GM18499 (cell line): ENCODE results near the gene MAP1LC3A.

ENCODE experiments used
- ATAC-seq: cut with Tn5 transposase; IDR thresholded peaks from one replicate; pipeline ENCODE4 v1.9.1; 2021; ENCODE audit warnings: moderate number of reproducible peaks; ENCODE audit not compliant: insufficient read depth, unreplicated experiment

Gene MAP1LC3A

DNA sequence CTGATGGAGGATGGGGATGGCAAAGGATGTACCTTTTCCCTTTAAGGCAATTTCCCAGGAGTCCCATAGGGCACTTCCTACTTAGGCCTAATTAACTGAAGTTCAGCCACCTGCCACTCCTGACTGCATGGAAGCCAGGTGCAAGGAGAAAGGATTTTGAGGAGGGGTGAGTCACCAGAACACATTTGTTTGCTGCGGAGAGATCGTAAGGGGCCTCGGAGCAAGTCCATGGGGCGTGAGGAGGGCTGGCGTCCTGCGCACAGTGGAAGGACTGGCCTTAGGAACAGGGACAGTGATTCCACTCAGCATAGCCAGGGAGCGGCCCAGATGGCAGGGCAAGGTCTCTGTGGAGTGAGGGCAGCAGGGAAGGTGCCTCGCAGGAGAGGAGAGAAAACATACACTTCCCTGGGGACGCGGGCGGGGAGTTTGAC is 11.8 kb upstream of the MAP1LC3A start:
- ATAC-seq, result no peak

GRCh38 chr20:34547844-34548613 is 10.5 kb upstream of the MAP1LC3A start:
- ATAC-seq, result no peak

DNA sequence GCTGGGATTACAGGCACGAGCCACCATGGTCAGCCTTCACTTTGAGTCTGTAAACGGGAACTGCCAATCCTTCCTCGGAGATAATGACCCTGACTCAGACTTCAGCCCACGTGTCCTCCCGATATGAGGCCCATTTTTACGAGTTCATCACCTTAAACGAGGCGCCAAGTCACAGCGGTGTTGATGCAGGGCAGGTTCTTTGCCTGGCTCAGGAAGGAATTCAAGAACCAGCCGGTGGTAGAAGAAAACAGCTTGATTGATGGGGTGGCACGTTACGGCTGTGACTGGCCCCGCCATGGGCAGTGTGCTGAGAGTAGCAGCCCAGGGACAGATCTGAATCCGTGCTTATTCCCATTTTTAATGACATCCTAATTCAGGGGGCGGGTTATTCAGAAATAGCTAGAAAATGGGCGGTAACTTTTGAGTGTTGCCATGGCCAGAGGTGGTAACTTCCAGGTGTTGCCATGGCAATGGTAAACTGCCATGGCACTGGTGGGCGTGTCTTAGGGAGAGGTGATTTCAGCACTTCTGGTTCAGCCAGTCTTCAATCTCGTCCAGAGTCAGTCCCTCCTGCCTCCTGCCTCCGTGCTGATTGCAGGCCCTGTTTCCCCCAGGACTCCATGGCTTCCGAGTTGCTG is 9.1 kb upstream of the MAP1LC3A start:
- no peak for ATAC-seq

GRCh38 chr20:34549929-34550305 is 8.6 kb upstream of the MAP1LC3A start:
- no peak for ATAC-seq

GRCh38 chr20:34552569-34552968 is 5.9 kb upstream of the MAP1LC3A start:
- ATAC-seq, result no peak

- ATAC-seq, result no peak
These were observed 5.1 kb upstream of the MAP1LC3A start for GRCh38 chr20:34553366-34553867.

GRCh38 chr20:34557936-34558319 is 590 bp upstream of the MAP1LC3A start:
- ATAC-seq, result no peak

DNA sequence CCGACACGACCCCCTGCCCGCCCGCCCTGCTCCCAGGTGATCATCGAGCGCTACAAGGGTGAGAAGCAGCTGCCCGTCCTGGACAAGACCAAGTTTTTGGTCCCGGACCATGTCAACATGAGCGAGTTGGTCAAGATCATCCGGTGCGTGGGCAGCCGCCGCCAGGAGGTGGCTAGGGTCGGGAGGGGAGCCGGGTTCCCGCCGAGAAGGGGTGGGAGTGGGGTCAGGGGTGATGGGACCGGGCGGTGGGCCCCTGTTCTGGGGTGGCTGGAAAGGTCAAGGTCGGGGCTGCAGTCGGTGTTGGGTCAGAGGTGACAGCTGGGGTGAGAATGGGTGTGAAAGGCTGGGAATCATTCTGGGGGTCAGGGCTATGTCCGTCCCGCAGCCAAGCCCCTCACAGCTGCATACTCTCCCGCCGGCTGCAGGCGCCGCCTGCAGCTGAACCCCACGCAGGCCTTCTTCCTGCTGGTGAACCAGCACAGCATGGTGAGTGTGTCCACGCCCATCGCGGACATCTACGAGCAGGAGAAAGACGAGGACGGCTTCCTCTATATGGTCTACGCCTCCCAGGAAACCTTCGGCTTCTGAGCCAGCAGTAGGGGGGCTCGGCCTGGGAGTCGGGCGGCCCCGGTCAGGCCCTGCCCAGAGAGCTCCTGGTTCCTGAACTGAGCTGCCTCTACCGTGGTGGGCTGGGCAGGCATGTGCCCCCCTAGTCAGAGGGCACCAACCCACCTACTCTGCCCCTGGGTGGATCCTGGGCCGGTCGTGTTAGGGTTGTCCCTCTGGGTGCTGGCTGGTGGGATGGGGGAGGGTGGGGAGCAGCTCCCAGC is 1.0 kb downstream of the MAP1LC3A start:
- no peak for ATAC-seq

DNA sequence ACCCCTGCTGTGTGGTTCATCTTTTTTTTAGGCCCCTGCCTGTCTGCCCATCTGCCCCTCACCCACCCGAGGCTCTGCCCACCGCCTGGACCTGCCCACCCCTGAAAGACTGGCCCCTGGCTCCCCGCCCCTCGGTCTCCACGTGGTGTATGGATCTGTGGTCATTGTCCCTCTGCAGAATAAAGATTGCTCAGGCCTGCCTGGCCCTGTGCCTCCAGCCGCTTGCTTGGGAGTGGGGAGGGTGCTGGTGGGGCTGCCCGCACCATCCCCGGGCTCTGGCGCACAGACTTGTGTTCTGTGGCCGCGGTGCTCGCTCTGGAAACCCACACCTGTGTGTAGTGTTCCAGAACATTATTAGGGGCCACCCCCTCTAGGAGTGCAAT is 1.6 kb downstream of the MAP1LC3A start:
- no peak for ATAC-seq

GRCh38 chr20:34560614-34561013 is 2.1 kb downstream of the MAP1LC3A start:
- ATAC-seq, result no peak

- ATAC-seq, result no peak
These were observed 3.1 kb downstream of the MAP1LC3A start for GRCh38 chr20:34561661-34562060.

GRCh38 chr20:34562641-34563040 is 4.1 kb downstream of the MAP1LC3A start:
- ATAC-seq, result no peak

GRCh38 chr20:34564833-34565232 is 6.3 kb downstream of the MAP1LC3A start:
- ATAC-seq, result no peak

DNA sequence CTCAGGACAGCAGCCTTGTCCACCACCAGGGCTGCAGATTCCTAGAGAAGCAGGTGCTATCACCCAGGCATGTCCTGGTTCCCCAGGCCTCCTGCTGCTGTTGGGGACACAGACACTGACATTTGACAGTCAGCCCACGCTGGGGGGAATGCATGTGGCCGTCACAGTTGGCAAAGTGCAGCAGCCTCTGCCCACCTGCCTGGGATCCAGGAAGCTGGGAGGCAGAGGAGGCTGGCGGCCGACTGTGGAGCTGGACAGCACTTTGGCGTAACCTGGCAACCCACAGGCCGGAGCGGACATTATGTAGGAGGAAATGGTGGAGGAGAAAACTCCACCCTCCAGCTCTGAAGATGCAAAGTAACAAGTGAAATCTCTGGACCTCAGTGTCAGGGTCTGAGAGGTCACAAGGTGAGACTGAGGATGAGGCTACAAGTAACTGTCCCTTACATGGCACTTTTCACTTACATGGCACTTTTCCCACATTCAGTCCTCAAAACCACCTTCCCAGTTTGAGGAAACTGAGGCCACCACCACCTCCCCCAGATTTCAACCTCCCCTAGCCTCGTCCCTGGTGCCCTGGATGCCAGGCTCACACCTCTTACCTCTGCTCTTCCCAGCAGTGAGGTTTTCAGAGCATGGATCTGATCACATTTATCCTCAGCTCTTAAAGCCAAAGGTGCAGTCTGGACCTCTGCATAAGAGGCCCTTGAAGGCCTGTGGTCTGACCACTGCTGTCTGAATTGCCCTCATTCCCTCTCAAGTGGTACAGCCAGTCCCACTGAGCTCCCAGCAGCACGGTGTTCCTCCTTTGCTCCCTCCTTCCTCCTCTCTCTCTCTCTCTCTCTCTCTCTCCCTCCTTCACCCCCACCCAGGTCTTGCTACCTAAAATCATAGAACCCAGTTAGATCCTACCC is 8.7 kb downstream of the MAP1LC3A start:
- ATAC-seq, result no peak

GRCh38 chr20:34567892-34568865 is 9.7 kb downstream of the MAP1LC3A start:
- no peak for ATAC-seq

GRCh38 chr20:34569598-34569997 is 11.1 kb downstream of the MAP1LC3A start:
- ATAC-seq, result no peak

GRCh38 chr20:34570859-34571306 is 12.4 kb downstream of the MAP1LC3A start:
- ATAC-seq, result no peak

GRCh38 chr20:34571753-34572152 is 13.2 kb downstream of the MAP1LC3A start:
- no peak for ATAC-seq
